Measurements from ENCODE around the gene HSF2. TPM values are rescaled to one million over a fixed set of nuclear protein-coding genes. Genes with fewer than 3 reads are reported as not detected.

HSF2 gene
- total and polyA plus RNA-seq, 5 experiments from 2014 or later, result 17.9 to 33.3 (median 30.6) TPM

DNA sequence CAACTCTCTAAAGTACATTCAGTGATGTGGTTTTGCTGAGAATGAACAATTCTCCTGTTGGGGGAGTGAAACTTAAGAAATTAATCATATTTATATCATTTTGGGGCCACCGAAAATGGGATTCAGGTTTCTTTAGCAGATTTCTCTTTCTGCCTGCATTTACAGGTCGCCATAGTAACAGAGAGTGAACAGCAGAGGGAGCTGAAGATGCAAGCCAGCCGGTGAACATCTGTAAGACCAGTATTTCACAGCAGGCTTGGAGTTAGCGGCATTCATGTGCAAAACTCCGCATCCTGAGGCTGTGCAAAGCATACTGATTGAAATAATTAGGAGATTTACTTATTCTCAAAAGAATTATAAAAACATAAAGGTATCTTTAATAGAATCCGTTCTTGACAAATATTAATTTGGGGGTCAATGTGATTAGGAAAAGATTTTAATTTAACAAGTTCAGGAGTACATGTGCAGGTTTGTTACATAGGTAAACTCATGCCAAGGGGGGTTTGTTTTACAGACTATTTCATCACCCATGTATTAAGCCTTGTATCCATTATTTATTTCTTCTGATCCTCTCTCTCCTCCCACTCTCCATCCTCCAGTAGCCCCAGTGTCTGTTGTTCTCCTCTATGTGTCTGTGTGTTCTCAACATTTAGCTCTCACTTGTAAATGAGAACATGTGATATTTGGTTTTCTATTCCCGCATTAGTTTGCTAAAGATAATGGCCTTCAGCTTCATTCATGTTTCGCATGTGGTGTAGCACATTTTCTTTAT is 17.8 kb upstream of the HSF2 start:
- Mint-ChIP-seq H3K4me3 (no peak overlapping the region), H3K27me3 (peaks cover 0 to 15% (median 5%) of the 10 kb centered on the region in 5 donors), H3K27ac (no peak overlapping the region), H3K4me1 (peaks cover 0 to 7% (median 5%) of the 10 kb centered on the region in 4 donors), H3K9me3 (no peaks in the 10 kb centered on the region), H3K36me3 (no peaks in the 10 kb centered on the region)
- ATAC-seq (peak; percentile 99 to 100), DNase-seq (peak; percentile 22 to 84 (median 66))
- POLR2A ChIA-PET, result no interaction called here

DNA sequence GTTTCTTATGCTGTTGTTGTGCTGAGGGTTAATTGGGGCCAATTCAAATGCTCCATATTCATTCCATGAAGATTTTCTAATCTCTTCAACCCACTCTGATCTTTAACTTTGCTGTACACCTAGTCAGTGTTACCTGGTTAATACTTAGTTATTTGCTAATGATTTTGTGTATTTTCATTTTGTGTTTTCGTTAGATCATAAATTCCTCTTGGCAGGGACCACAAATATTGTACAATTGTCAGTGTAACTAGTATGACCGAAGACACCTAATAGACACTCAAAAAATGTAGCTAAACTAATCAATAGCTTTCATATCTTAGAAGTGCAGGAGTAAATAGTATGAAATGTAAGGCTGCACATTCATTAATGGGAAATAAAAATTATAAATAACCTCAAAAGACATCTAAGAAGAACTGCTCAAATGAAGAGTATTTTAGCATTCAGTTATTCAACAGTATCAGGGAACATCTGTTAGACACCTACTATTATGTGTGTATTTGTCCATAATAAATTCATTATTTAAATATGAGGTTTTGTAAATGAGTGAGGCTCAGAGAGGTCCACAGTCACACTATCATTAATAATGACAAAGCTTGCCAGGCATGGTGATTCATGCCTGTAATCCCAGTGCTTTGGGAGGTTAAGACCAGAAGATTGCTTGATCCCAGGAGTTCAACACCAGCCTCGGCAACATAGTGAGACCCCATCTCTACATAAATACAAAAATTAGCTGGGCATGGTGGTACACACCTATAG is 13.4 kb upstream of the HSF2 start:
- Mint-ChIP-seq H3K27ac (no peak overlapping the region), H3K9me3 (no peaks in the 10 kb centered on the region), H3K36me3 (no peaks in the 10 kb centered on the region), H3K4me3 (no peak overlapping the region), H3K4me1 (peaks cover 0 to 7% (median 5%) of the 10 kb centered on the region in 4 donors), H3K27me3 (peaks cover 1 to 16% (median 5%) of the 10 kb centered on the region in 5 donors)
- no peak for DNase-seq
- POLR2A ChIA-PET, result interaction anchor here (0.5 to 1.3 kb wide), 3 partner anchors 13 to 26 kb away, joined by 3 read pairs; partner anchors contain the start of gene HSF2
- ATAC-seq, result no peak

DNA sequence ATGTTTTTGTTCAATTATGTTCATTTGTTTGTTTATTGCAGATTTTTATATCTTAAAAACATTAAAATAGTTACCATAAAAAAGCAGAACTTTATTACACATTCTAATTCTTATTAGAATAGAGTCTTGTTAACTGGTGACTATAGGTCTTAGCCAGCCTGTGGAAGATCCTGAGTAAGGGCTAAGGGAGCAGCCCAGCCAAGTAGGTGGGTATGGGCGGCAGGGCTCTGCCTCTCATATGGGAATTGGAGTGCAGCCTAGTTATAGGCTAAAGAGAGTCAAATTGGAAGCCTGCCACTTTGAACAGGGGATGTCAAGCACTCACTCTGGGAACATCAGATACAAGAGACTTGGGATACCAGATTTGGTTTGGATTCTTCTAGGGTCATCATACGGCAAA is 10.5 kb upstream of the HSF2 start:
- H3K4me3 Mint-ChIP-seq, result no peak overlapping the region
- no peaks in the 10 kb centered on the region for H3K9me3 Mint-ChIP-seq
- no peaks in the 10 kb centered on the region for H3K4me1 Mint-ChIP-seq
- H3K36me3 Mint-ChIP-seq, result no peaks in the 10 kb centered on the region
- POLR2A ChIA-PET, result no interaction called here
- ATAC-seq (no peak), DNase-seq (no peak)
- H3K27me3 Mint-ChIP-seq, result peaks cover 3 to 16% (median 5%) of the 10 kb centered on the region in 5 donors
- H3K27ac Mint-ChIP-seq, result no peak overlapping the region

- H3K4me3 Mint-ChIP-seq, result no peak overlapping the region
- no peaks in the 10 kb centered on the region for H3K36me3 Mint-ChIP-seq
- peaks cover 3 to 14% (median 5%) of the 10 kb centered on the region in 5 donors for H3K27me3 Mint-ChIP-seq
- H3K27ac Mint-ChIP-seq, result no peak overlapping the region
- no peaks in the 10 kb centered on the region for H3K9me3 Mint-ChIP-seq
- no peak for ATAC-seq
- DNase-seq, result no peak
- no peaks in the 10 kb centered on the region for H3K4me1 Mint-ChIP-seq
- POLR2A ChIA-PET, result no interaction called here
These were observed 9.6 kb upstream of the HSF2 start for GRCh38 chr6:122389704-122390372.

DNA sequence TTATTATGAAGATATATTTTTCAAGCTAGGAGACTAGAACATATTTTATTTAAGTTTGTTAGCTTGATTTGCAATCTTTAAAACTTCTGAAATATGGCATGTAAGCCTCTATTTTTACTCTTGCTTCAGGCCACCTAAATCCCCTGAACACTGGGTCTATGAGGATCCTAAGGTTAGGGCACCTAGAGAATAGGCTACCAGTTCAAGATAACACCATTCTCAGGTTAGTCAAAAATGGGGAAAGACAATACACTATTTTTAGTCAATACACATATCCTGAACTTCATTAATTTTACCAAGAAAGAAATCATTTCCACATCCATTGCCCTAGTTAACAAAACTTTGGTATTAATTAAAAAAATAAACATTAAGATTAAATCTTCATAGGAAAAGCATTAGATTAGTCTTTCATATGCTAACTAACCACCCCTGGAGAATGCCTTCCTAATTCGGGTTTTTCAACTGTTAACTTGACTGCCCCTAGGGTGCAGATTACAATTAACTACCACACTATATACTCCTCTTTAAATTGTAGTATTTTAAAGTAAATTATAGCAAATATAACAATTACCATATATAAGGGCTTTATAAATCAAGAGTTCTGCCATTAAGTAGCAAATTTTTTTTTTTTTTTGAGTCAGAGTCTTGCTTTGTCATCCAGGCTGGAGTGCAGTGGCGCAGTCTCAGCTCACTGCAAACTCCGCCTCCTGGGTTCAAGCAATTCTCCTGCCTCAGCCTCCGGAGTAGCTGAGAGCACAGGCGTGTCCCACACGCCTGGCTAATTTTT is 6.7 kb upstream of the HSF2 start:
- Mint-ChIP-seq H3K27me3 (peaks cover 0 to 3% (median 1%) of the 10 kb centered on the region in 5 donors), H3K9me3 (no peaks in the 10 kb centered on the region), H3K36me3 (no peaks in the 10 kb centered on the region), H3K4me3 (no peak overlapping the region), H3K4me1 (no peaks in the 10 kb centered on the region), H3K27ac (no peak overlapping the region)
- POLR2A ChIA-PET, result no interaction called here
- ATAC-seq, result no peak
- DNase-seq, result no peak

DNA sequence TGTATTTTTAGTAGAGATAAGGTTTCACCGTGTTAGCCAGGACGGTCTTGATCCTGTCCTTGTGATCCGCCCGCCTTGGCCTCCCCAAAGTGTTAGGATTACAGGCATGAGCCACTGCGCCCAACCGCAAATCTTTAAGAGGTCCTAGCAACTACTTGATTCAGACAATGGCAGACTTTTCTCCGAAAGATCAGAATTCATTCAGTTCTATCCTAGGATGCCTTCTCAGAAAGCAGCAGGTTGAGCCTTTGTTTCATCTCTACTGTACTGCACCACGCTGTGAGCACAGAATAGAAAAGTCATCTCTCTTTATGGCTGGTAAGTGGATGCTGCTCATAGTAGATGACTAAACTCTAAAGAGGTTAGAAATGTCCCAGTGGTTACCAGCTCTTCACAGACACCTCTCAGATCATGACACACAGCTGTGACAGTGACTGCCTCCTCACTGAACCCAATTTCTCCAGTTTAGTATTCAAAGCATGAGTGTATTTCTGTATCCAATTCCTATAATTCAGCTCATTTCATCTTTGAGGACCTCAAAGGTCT is 6.0 kb upstream of the HSF2 start:
- Mint-ChIP-seq H3K9me3 (no peaks in the 10 kb centered on the region), H3K4me3 (no peak overlapping the region), H3K27me3 (peaks cover 0 to 3% (median 0%) of the 10 kb centered on the region in 5 donors), H3K4me1 (peaks cover 0 to under 1% (median 0%) of the 10 kb centered on the region in 4 donors), H3K27ac (no peak overlapping the region), H3K36me3 (no peaks in the 10 kb centered on the region)
- ATAC-seq (no peak), DNase-seq (no peak)
- POLR2A ChIA-PET, result no interaction called here

DNA sequence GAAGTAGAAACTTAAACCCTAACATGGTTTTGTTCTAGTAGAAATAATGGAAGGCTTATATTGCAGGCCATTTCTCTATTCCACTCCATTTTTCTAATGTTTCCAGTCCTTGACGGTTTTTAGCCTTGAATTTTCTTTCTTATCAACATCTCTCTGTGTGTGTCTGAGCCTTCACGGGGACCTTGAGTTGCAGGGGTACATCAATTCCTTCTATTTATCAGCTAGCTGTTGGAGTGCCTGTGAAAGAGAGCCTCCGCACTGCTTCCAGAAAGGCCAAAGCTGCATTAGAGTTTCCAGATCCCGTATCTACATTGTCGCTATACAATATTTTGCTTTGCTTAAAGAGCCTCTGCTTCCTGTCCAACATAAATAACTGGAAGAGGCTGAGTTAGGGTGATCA is 5.4 kb upstream of the HSF2 start:
- Mint-ChIP-seq H3K4me3 (no peak overlapping the region), H3K36me3 (no peaks in the 10 kb centered on the region), H3K9me3 (no peaks in the 10 kb centered on the region), H3K27ac (no peak overlapping the region), H3K27me3 (peaks cover 0 to 3% (median 0%) of the 10 kb centered on the region in 5 donors), H3K4me1 (peaks cover 0 to 7% (median under 1%) of the 10 kb centered on the region in 4 donors)
- ATAC-seq (no peak), DNase-seq (no peak)
- POLR2A ChIA-PET, result no interaction called here

- Mint-ChIP-seq H3K27ac (peak overlapping the region in 9 of 10 donors; percentile 84 to 97 (median 96)), H3K4me1 (peaks cover 16 to 44% (median 31%) of the 10 kb centered on the region in 4 donors), H3K27me3 (no peaks in the 10 kb centered on the region), H3K9me3 (no peaks in the 10 kb centered on the region), H3K4me3 (peak overlapping the region; percentile 43 to 99 (median 96)), H3K36me3 (peaks cover 0 to 3% (median 3%) of the 10 kb centered on the region in 3 donors)
- POLR2A ChIA-PET, result interaction anchor here (0.9 to 2.0 kb wide), 8 partner anchors 10 to 1065 kb away, joined by 3 to 18 read pairs (median 4); partner anchors contain the start of genes SERINC1 and TBC1D32
- DNase-seq, result no peak
- no peak for ATAC-seq
These were observed 451 bp upstream of the HSF2 start for GRCh38 chr6:122399055-122399347.

- H3K4me3 Mint-ChIP-seq, result peak overlapping the region; percentile 94 to 100 (median 98)
- no peak for ATAC-seq
- POLR2A ChIA-PET, result interaction anchor here (1.4 to 2.0 kb wide), 5 partner anchors 8 to 1066 kb away, joined by 3 to 18 read pairs (median 8); partner anchors contain the start of genes SERINC1 and TBC1D32
- H3K9me3 Mint-ChIP-seq, result no peaks in the 10 kb centered on the region
- H3K4me1 Mint-ChIP-seq, result peaks cover 19 to 55% (median 41%) of the 10 kb centered on the region in 4 donors
- H3K27me3 Mint-ChIP-seq, result no peaks in the 10 kb centered on the region
- H3K27ac Mint-ChIP-seq, result peak overlapping the region; percentile 84 to 99 (median 96)
- DNase-seq, result no peak
- H3K36me3 Mint-ChIP-seq, result peaks cover 0 to 4% (median 3%) of the 10 kb centered on the region in 3 donors
These were observed 634 bp downstream of the HSF2 start for GRCh38 chr6:122400121-122400450.

DNA sequence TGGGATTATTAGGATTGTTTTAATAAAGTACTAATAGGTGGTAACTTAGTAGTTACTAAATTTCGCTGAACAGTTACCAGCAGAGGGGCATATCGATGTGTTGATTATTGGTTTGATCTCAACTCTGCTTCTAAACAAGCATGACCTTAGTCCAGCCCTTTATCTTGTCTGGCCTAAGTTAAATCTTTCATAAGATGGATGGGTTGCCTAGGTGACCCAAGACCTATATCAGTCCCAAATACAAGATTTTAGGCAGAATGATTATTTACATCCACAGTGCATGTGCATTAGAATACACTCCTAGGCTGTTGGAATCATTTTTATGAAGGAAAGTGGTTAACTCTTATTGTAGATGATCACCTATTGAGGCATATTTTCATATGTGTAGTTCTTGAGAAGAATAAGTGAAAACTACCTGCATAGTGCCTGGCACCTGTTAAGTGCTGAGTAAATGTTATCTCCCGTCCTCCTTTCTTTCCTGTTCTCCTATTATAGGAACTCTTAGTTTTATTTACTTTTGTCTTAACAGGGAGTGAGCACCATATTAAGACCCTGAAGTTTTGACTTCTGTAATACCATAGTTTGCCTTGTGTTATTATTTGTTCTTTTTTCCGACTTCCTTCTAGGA is 1.1 kb downstream of the HSF2 start:
- Mint-ChIP-seq H3K27ac (peak overlapping the region; percentile 84 to 99 (median 96)), H3K36me3 (peaks cover 0 to 4% (median 3%) of the 10 kb centered on the region in 3 donors), H3K27me3 (no peaks in the 10 kb centered on the region), H3K4me1 (peaks cover 19 to 56% (median 43%) of the 10 kb centered on the region in 4 donors), H3K4me3 (peak overlapping the region; percentile 94 to 100 (median 98)), H3K9me3 (no peaks in the 10 kb centered on the region)
- DNase-seq, result no peak
- POLR2A ChIA-PET, result interaction anchor here (1.2 to 2.2 kb wide), 3 partner anchors 12 to 71 kb away, joined by 3 to 8 read pairs (median 6); partner anchors contain the start of gene SERINC1
- ATAC-seq, result no peak

GRCh38 chr6:122401104-122401503 is 1.7 kb downstream of the HSF2 start:
- DNase-seq (no peak), ATAC-seq (no peak)
- Mint-ChIP-seq H3K27me3 (no peaks in the 10 kb centered on the region), H3K27ac (peak overlapping the region in 7 of 10 donors; percentile 3 to 99 (median 96)), H3K9me3 (peaks cover 0 to 2% (median 0%) of the 10 kb centered on the region in 9 donors), H3K36me3 (peaks cover 0 to 4% (median 3%) of the 10 kb centered on the region in 3 donors), H3K4me1 (peaks cover 21 to 62% (median 49%) of the 10 kb centered on the region in 4 donors), H3K4me3 (peak overlapping the region; percentile 94 to 100 (median 98))
- POLR2A ChIA-PET, result interaction anchor here (1.2 to 2.2 kb wide), 2 partner anchors 15 to 70 kb away, joined by 3 to 6 read pairs; partner anchors contain the start of gene SERINC1
